ENCODE results near the gene GFRA1.
"Not testable (repeated sequence)": the region's sequence is repeated elsewhere in the genome, so short reads cannot be mapped to it uniquely, and the experiment has no call there.

GFRA1 gene

DNA sequence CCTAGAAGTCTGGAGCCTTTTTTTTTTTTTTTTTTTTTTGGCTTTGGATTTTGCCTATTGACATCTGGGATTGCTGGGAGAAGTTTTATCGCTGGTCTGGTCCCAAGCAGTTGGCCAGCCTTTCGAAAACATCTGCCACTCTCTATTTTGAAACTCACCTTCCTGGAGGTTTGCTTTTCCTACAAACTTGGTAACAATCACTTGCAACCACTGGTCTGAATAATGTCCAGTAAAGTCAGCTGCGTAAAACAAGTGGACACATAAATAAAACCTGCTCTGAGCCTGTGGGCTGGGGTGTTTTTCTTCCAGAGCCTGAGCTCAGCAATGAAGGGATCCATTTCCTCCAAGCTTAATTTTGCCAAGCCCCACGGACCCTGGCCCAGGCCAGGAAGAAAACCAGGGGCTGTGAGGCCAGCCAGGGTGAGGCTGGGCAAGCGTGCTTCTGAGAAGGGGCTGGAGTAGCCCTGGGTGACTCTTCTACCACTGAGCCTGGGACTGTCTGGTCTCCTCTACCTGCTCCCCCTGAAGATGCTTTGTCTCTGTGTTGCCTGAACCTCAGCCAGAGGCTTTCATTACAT, 202.2 kb downstream of the GFRA1 start:
- FAIRE-seq (no peak), DNase-seq (ENCODE audit: low spot score) (no peak)

DNA sequence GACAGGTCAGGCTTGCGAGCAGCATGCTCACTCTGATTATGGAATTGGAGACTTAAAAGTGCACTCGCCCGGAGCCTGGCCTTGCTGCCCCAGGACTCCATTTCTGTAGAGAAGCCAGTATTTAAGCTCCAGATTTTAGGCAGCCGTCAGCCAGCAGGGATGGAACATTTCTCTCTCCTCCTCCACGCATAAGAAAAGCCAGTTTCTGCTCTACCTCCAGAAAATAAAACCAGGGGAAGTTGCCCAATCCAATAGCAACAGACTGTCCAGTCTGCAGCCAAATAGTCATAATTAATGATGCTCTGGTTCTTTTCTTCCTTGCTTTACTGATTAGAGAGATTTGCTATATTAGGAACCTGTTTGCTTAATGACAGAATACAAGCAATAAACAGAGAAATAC, 203.2 kb downstream of the GFRA1 start:
- DNase-seq (ENCODE audit: low spot score) (no peak), FAIRE-seq (no peak)

DNA sequence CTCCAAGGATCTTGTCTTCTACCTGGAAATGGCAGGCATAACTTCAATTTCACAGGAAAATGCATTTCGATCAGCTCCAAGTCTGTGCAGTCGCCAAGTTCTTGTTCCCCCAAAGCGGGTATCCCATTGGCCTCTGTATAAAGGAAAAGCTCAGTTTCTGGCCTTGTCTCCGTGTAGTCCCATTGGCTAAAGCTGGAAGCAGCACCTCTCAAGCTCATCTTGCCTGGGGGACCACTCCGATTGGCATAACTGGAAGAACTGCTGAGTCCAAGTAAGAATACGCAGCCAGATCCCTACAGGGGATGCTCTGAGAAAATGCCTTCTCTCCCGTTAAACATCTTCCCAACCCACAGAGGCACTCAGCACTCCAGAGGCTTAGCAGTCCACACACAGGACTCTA, 205.2 kb downstream of the GFRA1 start:
- no peak for DNase-seq (ENCODE audit: low spot score)
- FAIRE-seq = no peak

DNA sequence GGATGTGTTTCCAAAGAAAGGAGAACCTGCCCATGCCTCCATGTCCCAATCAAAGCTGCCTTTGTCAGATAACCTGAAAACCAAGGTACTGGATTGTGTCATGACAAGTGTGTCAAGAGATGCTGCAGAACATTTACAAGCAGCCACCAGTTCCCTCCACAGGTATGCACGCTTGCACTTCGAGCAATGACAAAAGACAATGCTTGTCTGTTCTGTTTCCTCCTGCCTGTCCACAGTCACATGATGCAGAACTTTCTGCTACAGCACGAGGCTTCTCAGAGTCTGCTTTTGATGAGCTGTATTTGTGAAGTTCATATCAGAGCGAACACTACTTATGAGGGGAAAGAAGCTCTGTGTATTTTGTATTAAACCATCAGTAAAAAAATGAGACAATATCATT, 209.9 kb downstream of the GFRA1 start:
- no peak for DNase-seq (ENCODE audit: low spot score)
- no peak for FAIRE-seq

DNA sequence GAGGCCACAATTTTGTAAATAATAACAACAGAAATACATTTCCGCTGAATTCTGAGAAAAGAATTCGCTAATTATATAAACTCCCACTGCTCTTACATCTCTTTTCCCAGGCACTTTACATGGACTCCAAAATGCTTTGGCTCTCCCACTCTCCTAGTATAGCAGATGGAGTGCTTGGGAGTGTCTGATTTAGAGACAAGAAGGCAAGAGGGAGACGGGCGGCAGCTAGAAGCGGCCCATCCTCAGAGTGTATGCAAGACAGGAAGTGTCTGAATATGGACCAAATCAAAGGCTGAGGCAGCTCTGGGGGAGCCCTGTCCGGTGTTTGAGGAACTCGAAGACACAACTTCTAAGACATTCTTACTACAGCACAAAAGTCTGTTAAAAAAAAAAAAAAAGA, 212.1 kb downstream of the GFRA1 start:
- FAIRE-seq = no peak
- no peak for DNase-seq (ENCODE audit: low spot score)

DNA sequence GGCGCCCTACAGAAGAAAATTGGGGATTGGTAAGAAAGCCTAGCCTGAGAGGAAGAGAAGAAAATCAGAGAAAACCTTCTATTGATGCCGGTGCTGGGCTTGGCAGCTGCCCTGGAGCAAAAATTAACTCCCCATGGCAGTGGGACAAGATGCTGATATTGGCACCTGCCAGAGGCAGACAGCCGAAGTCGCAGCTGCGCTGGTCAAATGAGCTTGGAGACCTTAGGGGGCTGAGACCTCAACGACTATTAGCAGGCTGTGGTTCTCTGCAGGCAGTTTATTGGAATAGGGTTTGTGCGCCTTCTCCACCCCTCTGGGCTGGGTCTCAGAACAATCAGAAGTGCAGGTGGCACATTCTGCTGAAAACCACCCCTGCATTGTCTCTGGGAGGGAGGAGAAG, 213.7 kb downstream of the GFRA1 start:
- no peak for DNase-seq (ENCODE audit: low spot score)
- FAIRE-seq = no peak

DNA sequence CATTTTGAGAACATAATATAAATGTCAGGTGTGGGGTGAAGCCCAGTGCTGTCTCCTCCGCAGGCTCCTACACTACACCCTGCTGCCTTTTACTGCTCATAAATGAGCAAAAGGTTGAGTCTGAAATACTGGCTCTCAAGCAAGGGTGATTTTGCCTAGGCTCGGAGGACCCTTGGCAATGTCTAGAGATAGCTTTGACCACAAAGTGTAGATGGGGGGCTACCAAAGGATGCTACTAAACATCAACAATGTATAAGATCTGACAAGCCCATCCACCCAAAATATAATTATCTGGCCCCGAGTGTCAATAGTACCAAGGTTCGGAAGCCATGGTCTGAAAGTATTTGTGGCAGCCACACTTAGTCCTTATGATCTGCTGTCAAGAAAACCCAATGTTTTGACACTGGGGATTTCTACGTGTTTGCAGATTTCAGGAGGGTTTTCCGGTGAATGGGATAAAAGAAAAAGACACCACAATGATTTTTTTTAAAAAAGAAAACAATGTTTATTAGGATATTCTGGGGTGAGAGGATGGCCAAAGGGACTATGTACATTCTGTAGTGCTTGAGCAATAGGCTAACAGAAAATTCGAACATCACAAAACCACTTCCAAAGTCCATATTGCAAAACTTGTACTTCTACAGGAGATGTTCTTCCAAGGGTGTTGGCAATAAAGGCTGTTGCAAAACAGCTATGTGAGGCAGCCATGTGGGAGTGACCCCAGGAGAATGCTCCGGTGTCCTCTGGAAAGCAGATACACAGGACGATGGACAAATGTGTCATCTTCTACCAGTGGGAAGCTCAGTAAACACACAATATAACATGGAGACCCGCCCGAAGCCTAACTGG, 216.3 kb downstream of the GFRA1 start:
- DNase-seq (ENCODE audit: low spot score) (no peak), FAIRE-seq (no peak)

DNA sequence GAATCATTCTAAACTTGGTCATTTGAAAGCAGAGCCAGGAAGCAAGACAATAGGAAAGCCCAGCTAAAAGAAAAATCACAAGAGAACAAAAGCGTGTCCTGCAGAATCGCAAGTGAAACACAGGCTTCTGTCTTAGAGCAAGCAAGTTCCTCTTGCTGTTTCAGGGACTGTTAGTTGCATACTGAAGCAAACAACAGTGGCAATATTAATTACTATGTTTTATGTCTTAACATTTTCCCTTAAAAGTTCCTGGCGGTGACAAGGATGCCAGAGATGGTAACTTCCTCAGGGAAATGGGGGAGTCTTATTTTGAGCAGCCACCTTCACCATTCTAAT, 217.1 kb downstream of the GFRA1 start:
- FAIRE-seq = no peak
- DNase-seq (ENCODE audit: low spot score) = no peak

DNA sequence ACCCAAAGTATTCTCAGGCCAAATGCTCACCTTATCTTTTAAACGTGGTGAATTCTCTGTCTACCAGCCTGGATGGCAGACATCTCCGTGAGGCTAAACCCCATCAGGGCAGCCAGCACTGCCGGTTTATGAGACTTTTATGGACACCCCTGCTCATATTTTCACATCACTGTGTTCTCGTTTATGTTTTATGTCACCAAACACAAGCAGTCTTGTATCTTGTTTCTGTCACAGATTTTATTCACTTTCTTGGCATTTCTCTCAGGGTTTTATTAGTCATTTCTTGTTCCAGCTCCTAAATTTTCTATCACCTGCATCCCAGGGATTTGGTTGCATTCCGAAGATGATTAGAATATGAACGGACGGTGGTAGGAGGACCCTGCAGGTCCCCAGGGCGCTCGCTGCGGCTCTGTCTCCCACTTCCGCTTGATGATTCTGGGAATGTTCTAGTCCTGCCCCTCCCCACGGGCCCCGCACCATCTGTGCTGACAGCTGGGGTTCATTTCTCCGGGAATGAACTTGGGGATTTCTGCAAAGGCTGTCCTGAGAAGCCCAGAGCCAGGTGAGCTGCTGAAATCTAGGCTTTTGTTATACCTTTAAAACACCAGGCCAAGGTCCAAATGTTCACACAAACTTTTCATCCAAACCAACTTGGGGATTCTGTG, 217.6 kb downstream of the GFRA1 start:
- DNase-seq (ENCODE audit: low spot score) (no peak), FAIRE-seq (no peak)

DNA sequence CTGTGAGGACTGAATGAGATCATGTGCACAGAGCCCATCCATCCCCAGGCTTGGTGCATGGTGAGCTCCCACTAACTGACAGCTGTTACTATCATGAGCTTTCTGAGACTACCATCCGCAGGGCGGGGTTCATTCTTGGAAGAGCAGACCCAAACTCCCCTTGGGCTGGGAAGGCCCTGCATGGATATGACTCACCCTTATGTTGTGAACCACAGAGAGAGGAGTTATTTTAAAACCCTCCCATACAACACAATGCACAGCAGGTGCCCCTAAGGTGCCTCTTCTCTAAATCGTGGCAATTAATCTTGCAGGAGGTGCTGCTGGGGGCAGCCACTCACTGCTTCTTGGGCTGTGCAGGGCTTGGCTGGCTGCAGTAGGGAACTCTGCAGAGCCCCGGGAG, 219.1 kb downstream of the GFRA1 start:
- no peak for DNase-seq (ENCODE audit: low spot score)
- no peak for FAIRE-seq

DNA sequence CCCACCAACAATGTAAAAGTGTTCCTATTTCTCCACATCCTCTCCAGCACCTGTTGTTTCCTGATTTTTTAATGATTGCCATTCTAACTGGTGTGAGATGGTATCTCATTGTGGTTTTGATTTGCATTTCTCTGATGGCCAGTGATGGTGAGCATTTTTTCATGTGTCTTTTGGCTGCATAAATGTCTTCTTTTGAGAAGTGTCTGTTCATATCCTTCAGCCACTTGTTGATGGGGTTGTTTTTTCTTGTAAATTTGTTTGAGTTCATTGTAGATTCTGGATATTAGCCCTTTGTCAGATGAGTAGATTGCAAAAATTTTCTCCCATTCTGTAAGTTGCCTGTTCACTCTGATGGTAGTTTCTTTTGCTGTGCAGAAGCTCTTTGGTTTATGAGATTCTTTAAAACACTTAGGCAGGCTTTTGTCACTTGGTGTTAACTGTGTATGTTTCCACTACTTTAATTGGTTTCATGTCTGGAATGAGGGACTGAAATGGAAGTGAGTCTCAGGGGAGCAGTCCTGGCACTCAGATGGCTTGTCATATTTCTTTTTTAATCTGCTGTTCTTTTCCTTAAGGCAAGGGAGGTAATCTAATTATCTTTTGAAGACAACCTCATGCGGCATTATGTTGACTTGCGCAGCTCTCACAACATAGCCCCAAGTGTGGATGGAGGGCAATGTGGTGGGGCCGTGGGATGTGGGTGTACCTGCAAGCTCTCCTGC, 219.8 kb downstream of the GFRA1 start:
- not testable (repeated sequence) for FAIRE-seq; DNase-seq (ENCODE audit: low spot score)

DNA sequence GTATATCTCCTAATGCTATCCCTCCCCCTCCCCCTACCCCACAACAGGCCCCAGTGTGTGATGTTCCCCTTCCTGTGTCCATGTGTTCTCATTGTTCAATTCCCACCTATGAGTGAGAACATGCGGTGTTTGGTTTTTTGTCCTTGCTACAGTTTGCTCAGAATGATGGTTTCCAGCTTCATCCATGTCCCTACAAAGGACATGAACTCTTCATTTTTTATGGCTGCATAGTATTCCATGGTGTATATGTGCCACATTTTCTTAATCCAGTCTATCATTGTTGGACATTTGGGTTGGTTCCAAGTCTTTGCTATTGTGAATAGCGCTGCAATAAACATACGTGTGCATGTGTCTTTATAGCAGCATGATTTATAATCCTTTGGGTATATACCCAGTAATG, 220.5 kb downstream of the GFRA1 start:
- FAIRE-seq = not testable (repeated sequence)

DNA sequence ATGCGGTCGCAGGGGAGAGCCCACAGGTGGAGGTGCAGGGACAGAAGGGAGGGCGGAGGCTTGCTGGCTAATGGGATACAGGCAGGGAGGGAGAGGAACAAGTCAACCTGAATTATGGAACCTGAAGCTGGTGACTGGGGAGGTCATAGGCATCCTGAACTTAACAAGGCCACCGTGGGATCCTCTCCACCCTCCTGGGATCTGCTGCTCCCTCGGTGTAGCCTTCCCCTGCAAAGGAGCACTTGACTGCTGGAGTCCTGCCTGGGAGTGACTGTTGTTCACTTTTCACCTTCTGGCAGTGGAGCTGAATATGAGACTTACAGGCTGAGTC, 223.1 kb downstream of the GFRA1 start:
- no peak for DNase-seq (ENCODE audit: low spot score)

More for the DNA sequence above, 220.5 kb downstream of the GFRA1 start:
- DNase-seq (ENCODE audit: low spot score) = not testable (repeated sequence)

DNA sequence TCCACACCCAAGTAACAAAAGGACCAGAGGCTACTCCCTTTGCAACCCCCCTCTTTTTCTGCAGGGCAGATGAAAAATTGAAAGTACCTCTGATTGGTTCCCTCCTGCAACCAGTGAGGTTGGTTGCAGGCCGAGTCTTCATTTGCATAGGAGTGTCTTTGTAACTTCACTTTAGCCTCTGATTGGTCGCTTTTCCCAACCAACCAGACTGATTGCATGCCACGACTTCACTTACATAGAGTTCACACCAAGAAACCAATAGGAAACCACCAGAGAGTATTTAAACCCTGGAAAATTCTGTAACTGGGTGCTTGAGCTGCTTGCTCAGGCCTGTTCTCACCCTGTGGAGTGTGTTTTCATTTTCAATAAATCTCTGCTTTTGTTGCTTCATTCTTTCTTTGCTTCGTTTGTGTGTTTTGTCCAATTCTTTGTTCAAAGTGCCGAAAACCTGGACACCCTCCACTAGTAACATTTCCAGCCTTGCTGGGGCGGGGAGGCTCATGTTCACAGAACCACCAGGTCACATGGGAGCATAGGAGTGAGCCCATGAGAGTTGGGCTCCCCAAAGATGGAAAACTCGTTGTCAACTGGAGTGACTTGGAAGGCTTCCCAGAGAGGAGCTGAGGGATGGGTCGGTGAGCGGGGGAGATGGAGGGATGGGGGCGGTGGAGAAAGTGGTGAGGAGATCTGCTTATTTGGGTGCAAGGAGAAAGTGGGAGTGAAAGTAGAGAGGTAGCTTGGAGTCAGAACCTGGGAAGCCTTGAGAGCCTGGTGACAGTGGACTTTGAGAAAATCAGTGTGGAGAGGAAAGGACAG, 223.6 kb downstream of the GFRA1 start:
- FAIRE-seq (no peak), DNase-seq (ENCODE audit: low spot score) (no peak)

More for the DNA sequence above, 223.1 kb downstream of the GFRA1 start:
- FAIRE-seq = no peak

DNA sequence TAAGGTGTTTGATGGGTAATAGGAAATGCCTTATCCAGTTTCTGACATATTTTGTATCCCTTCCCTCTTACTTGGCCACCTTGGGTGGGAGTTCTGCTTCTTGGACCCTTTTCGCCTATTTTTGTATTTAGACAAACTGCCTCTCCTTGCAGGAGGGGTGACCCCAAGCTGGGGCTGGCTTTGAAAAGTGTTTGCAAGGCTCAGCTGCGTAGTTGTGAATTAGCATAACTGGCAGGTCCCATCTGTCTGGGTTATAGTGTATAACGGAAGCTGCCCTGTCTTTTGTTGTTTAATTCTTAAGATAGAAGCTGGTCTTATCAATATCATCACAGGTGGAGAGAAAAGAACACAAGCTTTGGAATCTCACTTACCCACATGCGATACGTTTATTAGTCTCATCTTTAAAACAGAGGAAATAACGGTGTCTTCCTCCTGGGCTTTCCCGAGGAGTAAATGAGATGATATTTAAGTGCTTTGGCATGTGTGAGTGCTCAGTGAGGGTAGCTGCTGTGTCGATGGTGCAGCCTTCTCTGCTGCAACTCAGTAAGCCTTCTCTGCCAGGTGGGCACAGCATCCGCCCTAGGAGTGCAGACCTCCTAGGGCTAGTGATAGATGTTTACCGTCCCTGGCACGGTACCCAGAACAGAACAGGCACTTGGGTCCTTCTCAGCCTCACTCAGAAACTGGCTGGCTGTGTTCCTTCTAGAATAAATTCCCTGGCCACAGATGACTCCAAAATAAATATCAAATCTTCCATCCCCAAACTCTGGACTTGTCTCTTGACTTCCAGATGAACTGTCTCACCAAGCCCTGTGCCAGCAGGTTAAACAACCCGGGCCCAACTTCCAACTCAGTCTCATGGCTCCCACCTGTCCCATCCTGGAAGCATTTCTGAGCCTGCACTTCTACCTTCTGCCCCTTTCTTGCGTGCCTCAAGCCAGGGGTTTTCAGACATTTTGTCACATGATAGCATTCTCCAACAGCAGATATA, 227.3 kb downstream of the GFRA1 start:
- FAIRE-seq = no peak
- DNase-seq (ENCODE audit: low spot score) = no peak

DNA sequence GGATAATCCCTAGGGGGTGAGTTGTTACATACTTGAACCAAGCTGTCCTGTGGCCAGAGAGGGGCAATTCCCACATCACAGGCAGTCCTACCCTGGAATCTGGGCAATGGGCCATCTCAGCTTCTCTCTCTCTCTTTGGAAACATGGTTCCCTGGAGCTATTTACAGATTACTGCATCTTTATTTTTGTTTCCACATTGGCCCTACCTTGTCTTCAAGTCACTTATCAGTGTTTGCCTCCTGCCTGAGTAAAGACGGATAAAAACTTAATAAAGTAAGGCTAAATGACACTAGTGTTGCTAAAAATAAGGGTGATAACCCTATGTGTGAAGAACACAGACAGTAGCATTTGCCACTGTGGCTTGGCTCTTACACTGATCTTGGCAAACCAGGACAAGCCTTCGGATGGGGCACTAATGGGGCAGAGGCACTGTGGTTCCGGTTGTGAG, 228.2 kb downstream of the GFRA1 start:
- FAIRE-seq (no peak), DNase-seq (ENCODE audit: low spot score) (no peak)

DNA sequence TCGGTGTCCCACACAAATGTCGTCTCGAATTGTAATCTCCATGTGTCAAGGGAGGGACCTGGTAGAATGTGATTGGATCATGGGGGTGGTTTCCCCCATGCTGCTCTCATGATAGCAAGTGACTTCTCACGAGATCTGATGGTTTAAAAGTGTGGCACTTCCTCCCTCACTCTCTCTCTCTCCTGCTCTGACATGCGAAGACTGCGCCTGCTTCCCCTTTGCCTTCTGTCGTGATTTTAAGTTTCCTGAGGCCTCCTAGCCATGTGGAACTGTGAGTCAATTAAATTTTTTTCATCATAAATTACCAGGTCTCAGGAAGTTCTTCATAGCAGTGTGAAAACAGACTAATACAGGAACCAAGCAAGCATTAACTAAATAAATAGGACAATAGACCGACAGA, 229.1 kb downstream of the GFRA1 start:
- FAIRE-seq = no peak
- no peak for DNase-seq (ENCODE audit: low spot score)

DNA sequence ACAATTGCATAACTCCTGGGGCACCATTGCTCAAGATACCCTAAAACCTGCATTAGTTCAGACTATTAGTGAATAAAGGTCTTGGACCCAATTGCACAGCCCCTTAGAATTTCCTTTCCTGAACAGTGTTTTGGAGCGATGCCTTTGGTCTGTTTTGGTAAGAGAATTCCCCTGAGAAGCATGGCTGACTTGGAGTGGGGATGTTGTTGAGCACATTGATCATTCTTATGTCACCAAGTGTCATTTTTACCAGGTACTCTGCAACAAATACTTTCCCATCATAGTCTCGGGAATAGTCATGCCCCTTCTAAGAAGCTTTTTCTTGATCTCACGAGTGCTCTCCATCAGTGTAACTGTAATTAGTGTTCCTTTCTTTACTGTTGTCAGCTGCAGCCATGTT, 229.7 kb downstream of the GFRA1 start:
- DNase-seq (ENCODE audit: low spot score) = no peak
- FAIRE-seq = no peak

DNA sequence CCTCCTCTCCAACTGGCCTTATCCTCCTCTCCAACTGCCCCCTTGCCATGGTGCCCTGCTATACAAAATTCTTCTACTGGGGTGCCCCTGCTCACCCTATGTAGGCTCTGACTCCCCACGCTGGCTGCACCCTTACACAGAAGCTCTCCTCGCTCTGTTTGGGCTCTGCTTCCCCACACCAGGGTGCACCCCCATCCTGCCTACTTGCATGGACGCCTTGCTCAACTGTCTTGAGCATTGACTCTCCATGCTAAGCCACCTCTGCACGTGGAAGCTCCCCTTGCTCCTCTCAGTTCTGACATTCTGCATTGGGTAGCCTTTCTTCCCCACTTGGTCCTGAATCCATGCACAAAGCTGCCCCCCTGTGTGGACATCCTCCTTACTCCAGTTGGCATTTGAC, 231.1 kb downstream of the GFRA1 start:
- no peak for FAIRE-seq
- no peak for DNase-seq (ENCODE audit: low spot score)

DNA sequence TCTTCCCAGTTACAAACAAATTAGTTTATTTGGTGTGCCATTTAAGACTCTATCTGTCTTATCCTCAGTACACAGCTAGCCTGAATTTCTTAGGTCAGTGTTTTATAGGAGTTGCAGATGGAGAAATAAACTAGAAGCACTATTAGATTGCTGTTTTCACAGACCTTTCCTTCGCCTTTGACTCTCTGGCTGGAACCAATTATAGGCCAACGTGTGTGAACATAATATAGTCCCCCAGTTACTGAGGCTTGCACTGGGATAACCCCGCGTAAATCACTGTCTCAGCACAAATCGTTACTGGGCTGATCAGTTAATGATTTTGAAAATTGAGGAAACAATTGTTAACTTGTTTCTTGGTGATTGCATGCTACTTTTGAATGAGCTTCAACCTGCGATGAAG, 233.4 kb downstream of the GFRA1 start:
- FAIRE-seq = no peak
- no peak for DNase-seq (ENCODE audit: low spot score)
